Measurements from ENCODE around the gene REM1. TPM values are rescaled to one million over a fixed set of nuclear protein-coding genes. Genes with fewer than 3 reads are reported as not detected.
"Not testable (repeated sequence)": the region's sequence is repeated elsewhere in the genome, so short reads cannot be mapped to it uniquely, and the experiment has no call there.

REM1 gene
- 1 to 10 TPM in 1 of 4 donors, under 1 TPM in 2, not detected in 1; 0.81 to 1.8 (median 0.90) TPM for polyA plus RNA-seq
- long read RNA-seq, donor 1 = 0 reads
- long read RNA-seq, donor 2 = 0 reads
- long read RNA-seq, donor 3 = 0 reads
- long read RNA-seq, donor 4 = 0 reads
- long read RNA-seq, donor 5 = 0 reads
- long read RNA-seq, donor 6, partial matches to known transcripts = 0 of 2 reads
- long read RNA-seq, donor 6, other reads (novel, unspliced or antisense) = 0 of 2 reads
- long read RNA-seq, donor 7, partial matches to known transcripts = 0 of 2 reads
- long read RNA-seq, donor 7, other reads (novel, unspliced or antisense) = 0 of 2 reads
- long read RNA-seq, donor 8 = 0 reads
- long read RNA-seq, donor 9, partial matches to known transcripts = 0 of 1 reads
- long read RNA-seq, donor 9, other reads (novel, unspliced or antisense) = 0 of 1 reads
- long read RNA-seq, donor 10, partial matches to known transcripts = 0 of 2 reads
- long read RNA-seq, donor 10, other reads (novel, unspliced or antisense) = 0 of 2 reads

- 4 to 13% (median 10%) methylated on average over 32 to 33 of the region's 33 CpGs for whole genome bisulfite sequencing, 3 donors
- no peaks in the 10 kb centered on the region for H3K9me3 ChIP-seq (ENCODE audit: control insufficient read depth in 2 of 2, insufficient read depth in 1 of 2, low read depth in 1 of 2, low read length in 1 of 2)
- no peaks in the 10 kb centered on the region for H3K4me1 ChIP-seq (ENCODE audit: control insufficient read depth in 3 of 3, insufficient read depth in 2 of 3, low read depth in 1 of 3, low read length in 2 of 3)
- no peaks in the 10 kb centered on the region for H3K36me3 ChIP-seq (ENCODE audit: control insufficient read depth in 3 of 3, insufficient read depth in 2 of 3, low read depth in 1 of 3, low read length in 3 of 3)
- H3K4me3 ChIP-seq (ENCODE audit: low read depth in 1 of 3, low read length in 3 of 3) = peak within 1 kb of the TSS in 1 of 3 donors; percentile 40
- H3K27me3 ChIP-seq (ENCODE audit: control insufficient read depth in 3 of 3, insufficient read depth in 3 of 3, low read length in 3 of 3) = peaks cover 0 to 24% (median 0%) of the 10 kb centered on the region in 3 donors
- FAIRE-seq (no peak), DNase-seq (no peak)
- peak within 1 kb of the TSS in 1 of 3 donors; percentile 47 for H3K27ac ChIP-seq (ENCODE audit: low read depth in 1 of 3, low read length in 2 of 3)
Observed at GRCh38 chr20:31474758-31475427, at the start of gene REM1, which contains the start of gene DEFB124. REM1 (plus strand) TSS chr20:31475288; CDS start chr20:31476446, 1,158 bp downstream. DEFB124 (minus strand) TSS chr20:31475127; CDS start chr20:31473013, 2,114 bp downstream.

GRCh38 chr20:31425797-31426196, 49.3 kb upstream of the REM1 start:
- no peak overlapping the region for H3K27ac ChIP-seq (ENCODE audit: low read depth in 1 of 3, low read length in 2 of 3)

GRCh38 chr20:31426891-31427551, 48.1 kb upstream of the REM1 start:
- not testable (repeated sequence) for H3K4me3 ChIP-seq (ENCODE audit: low read depth in 1 of 3, low read length in 3 of 3); H3K27me3 ChIP-seq (ENCODE audit: control insufficient read depth in 3 of 3, insufficient read depth in 3 of 3, low read length in 3 of 3); FAIRE-seq; H3K27ac ChIP-seq (ENCODE audit: low read depth in 1 of 3, low read length in 2 of 3); H3K4me1 ChIP-seq (ENCODE audit: control insufficient read depth in 3 of 3, insufficient read depth in 2 of 3, low read depth in 1 of 3, low read length in 2 of 3); DNase-seq; H3K36me3 ChIP-seq (ENCODE audit: control insufficient read depth in 3 of 3, insufficient read depth in 2 of 3, low read depth in 1 of 3, low read length in 3 of 3)
- 90 to 100% methylated on average over 6 to 42 of the region's 48 CpGs; no CpG with 5 or more reads in 1 of the 3 donors for WGBS, 3 donors
- H3K9me3 ChIP-seq (ENCODE audit: control insufficient read depth in 2 of 2, insufficient read depth in 1 of 2, low read depth in 1 of 2, low read length in 1 of 2) = peaks cover 0 to 13% of the 10 kb centered on the region in 2 donors

More at GRCh38 chr20:31425797-31426196, 49.3 kb upstream of the REM1 start:
- Histone ChIP-seq H3K4me3 (ENCODE audit: low read depth in 1 of 3, low read length in 3 of 3) (no peak overlapping the region), H3K9me3 (ENCODE audit: control insufficient read depth in 2 of 2, insufficient read depth in 1 of 2, low read depth in 1 of 2, low read length in 1 of 2) (peaks cover 0 to 13% of the 10 kb centered on the region in 2 donors), H3K4me1 (ENCODE audit: control insufficient read depth in 3 of 3, insufficient read depth in 2 of 3, low read depth in 1 of 3, low read length in 2 of 3) (no peaks in the 10 kb centered on the region), H3K27me3 (ENCODE audit: control insufficient read depth in 3 of 3, insufficient read depth in 3 of 3, low read length in 3 of 3) (no peaks in the 10 kb centered on the region), H3K36me3 (ENCODE audit: control insufficient read depth in 3 of 3, insufficient read depth in 2 of 3, low read depth in 1 of 3, low read length in 3 of 3) (no peaks in the 10 kb centered on the region)
- DNase-seq = no peak
- FAIRE-seq = no peak

- not testable (repeated sequence) for H3K4me3 ChIP-seq (ENCODE audit: low read depth in 1 of 3, low read length in 3 of 3); FAIRE-seq; H3K27ac ChIP-seq (ENCODE audit: low read depth in 1 of 3, low read length in 2 of 3); H3K4me1 ChIP-seq (ENCODE audit: control insufficient read depth in 3 of 3, insufficient read depth in 2 of 3, low read depth in 1 of 3, low read length in 2 of 3); H3K36me3 ChIP-seq (ENCODE audit: control insufficient read depth in 3 of 3, insufficient read depth in 2 of 3, low read depth in 1 of 3, low read length in 3 of 3); DNase-seq; H3K27me3 ChIP-seq (ENCODE audit: control insufficient read depth in 3 of 3, insufficient read depth in 3 of 3, low read length in 3 of 3)
- peaks cover 0 to 13% of the 10 kb centered on the region in 2 donors for H3K9me3 ChIP-seq (ENCODE audit: control insufficient read depth in 2 of 2, insufficient read depth in 1 of 2, low read depth in 1 of 2, low read length in 1 of 2)
- WGBS, 3 donors = 91 to 97% (median 93%) methylated on average over 16 to 31 of the region's 31 CpGs
Observed at GRCh38 chr20:31427576-31427975, 47.5 kb upstream of the REM1 start.

- Histone ChIP-seq H3K9me3 (ENCODE audit: control insufficient read depth in 2 of 2, insufficient read depth in 1 of 2, low read depth in 1 of 2, low read length in 1 of 2) (peaks cover 0 to 3% of the 10 kb centered on the region in 2 donors), H3K4me3 (ENCODE audit: low read depth in 1 of 3, low read length in 3 of 3) (no peak overlapping the region), H3K4me1 (ENCODE audit: control insufficient read depth in 3 of 3, insufficient read depth in 2 of 3, low read depth in 1 of 3, low read length in 2 of 3) (no peaks in the 10 kb centered on the region), H3K27ac (ENCODE audit: low read depth in 1 of 3, low read length in 2 of 3) (no peak overlapping the region), H3K27me3 (ENCODE audit: control insufficient read depth in 3 of 3, insufficient read depth in 3 of 3, low read length in 3 of 3) (peaks cover 0 to 1% (median 0%) of the 10 kb centered on the region in 3 donors), H3K36me3 (ENCODE audit: control insufficient read depth in 3 of 3, insufficient read depth in 2 of 3, low read depth in 1 of 3, low read length in 3 of 3) (no peaks in the 10 kb centered on the region)
- DNase-seq (no peak), FAIRE-seq (no peak)
- WGBS, 3 donors = 58 to 65% (median 61%) methylated on average over 4 of the region's 4 CpGs
Observed at GRCh38 chr20:31430568-31431115, 44.4 kb upstream of the REM1 start.

GRCh38 chr20:31440012-31440659, 35.0 kb upstream of the REM1 start, which contains the start of gene DEFB123:
DEFB123 (plus strand) TSS chr20:31440632; CDS start chr20:31440699, 67 bp downstream.
- 79 to 81% (median 79%) methylated on average over 16 of the region's 16 CpGs for WGBS, 3 donors
- no peaks in the 10 kb centered on the region for H3K36me3 ChIP-seq (ENCODE audit: control insufficient read depth in 3 of 3, insufficient read depth in 2 of 3, low read depth in 1 of 3, low read length in 3 of 3)
- H3K4me3 ChIP-seq (ENCODE audit: low read depth in 1 of 3, low read length in 3 of 3) = no peak within 1 kb of the TSS
- H3K27me3 ChIP-seq (ENCODE audit: control insufficient read depth in 3 of 3, insufficient read depth in 3 of 3, low read length in 3 of 3) = peaks cover 0 to 3% (median 0%) of the 10 kb centered on the region in 3 donors
- peaks cover 0 to 2% of the 10 kb centered on the region in 2 donors for H3K9me3 ChIP-seq (ENCODE audit: control insufficient read depth in 2 of 2, insufficient read depth in 1 of 2, low read depth in 1 of 2, low read length in 1 of 2)
- no peak within 1 kb of the TSS for H3K27ac ChIP-seq (ENCODE audit: low read depth in 1 of 3, low read length in 2 of 3)
- no peak for FAIRE-seq
- no peak for DNase-seq
- no peaks in the 10 kb centered on the region for H3K4me1 ChIP-seq (ENCODE audit: control insufficient read depth in 3 of 3, insufficient read depth in 2 of 3, low read depth in 1 of 3, low read length in 2 of 3)

- Histone ChIP-seq H3K27ac (ENCODE audit: low read depth in 1 of 3, low read length in 2 of 3) (no peak overlapping the region), H3K9me3 (ENCODE audit: control insufficient read depth in 2 of 2, insufficient read depth in 1 of 2, low read depth in 1 of 2, low read length in 1 of 2) (no peaks in the 10 kb centered on the region), H3K27me3 (ENCODE audit: control insufficient read depth in 3 of 3, insufficient read depth in 3 of 3, low read length in 3 of 3) (no peaks in the 10 kb centered on the region), H3K36me3 (ENCODE audit: control insufficient read depth in 3 of 3, insufficient read depth in 2 of 3, low read depth in 1 of 3, low read length in 3 of 3) (no peaks in the 10 kb centered on the region), H3K4me3 (ENCODE audit: low read depth in 1 of 3, low read length in 3 of 3) (no peak overlapping the region), H3K4me1 (ENCODE audit: control insufficient read depth in 3 of 3, insufficient read depth in 2 of 3, low read depth in 1 of 3, low read length in 2 of 3) (no peaks in the 10 kb centered on the region)
- FAIRE-seq = no peak
- no peak for DNase-seq
- WGBS, 3 donors = 73 to 76% (median 74%) methylated on average over 12 of the region's 12 CpGs
Observed at GRCh38 chr20:31446084-31446819, 28.8 kb upstream of the REM1 start.
